Measurements from ENCODE around the gene OR4K2. TPM values are rescaled to one million over a fixed set of nuclear protein-coding genes. Genes with fewer than 3 reads are reported as not detected.

OR4K2 gene
- total RNA-seq = not detected in 2 replicates

GRCh38 chr14:19874842-19875241 is at the start of gene OR4K2:
OR4K2 (plus strand) TSS chr14:19875142; CDS start chr14:19876268, 1,126 bp downstream.

GRCh38 chr14:19920021-19920657 is 45.2 kb downstream of the OR4K2 start, which contains the start of gene OR4K5:
OR4K5 (plus strand) TSS chr14:19920607; CDS start chr14:19920607, 0 bp downstream.

GRCh38 chr14:19930617-19931016 is 55.7 kb downstream of the OR4K2 start, which contains the start of gene OR4K1:
OR4K1 (plus strand) TSS chr14:19930917; CDS start chr14:19935667, 4,750 bp downstream.

Other genes with a start within 250 kb of the OR4K2 start
- gene OR11H2, start 161.3 kb upstream of the OR4K2 start, total RNA-seq = not detected in 2 replicates
- not detected in 2 replicates for gene OR4Q3, start 131.6 kb upstream of the OR4K2 start, total RNA-seq
- gene OR4M1, start 101.6 kb upstream of the OR4K2 start, total RNA-seq = 0.12 TPM in 1 of 2 replicates, not detected in the other
- not detected in 2 replicates for gene OR4N2, start 71.4 kb upstream of the OR4K2 start, total RNA-seq
- not detected in 2 replicates for gene OR4K5, start 45.5 kb downstream of the OR4K2 start, total RNA-seq
- 0.12 TPM in 1 of 2 replicates, not detected in the other for gene OR4K1, start 55.8 kb downstream of the OR4K2 start, total RNA-seq
- gene OR4K15, start 100.4 kb downstream of the OR4K2 start, total RNA-seq = not detected in 2 replicates
- gene OR4Q2, start 127.0 kb downstream of the OR4K2 start, total RNA-seq = not detected in 2 replicates
- gene OR4K14, start 144.2 kb downstream of the OR4K2 start, total RNA-seq = not detected in 2 replicates
- not detected in 2 replicates for gene OR4K13, start 160.9 kb downstream of the OR4K2 start, total RNA-seq
- not detected in 2 replicates for gene OR4L1, start 184.9 kb downstream of the OR4K2 start, total RNA-seq
- not detected in 2 replicates for gene OR4K17, start 235.6 kb downstream of the OR4K2 start, total RNA-seq